Endothelial cell of umbilical vein (primary cell): ENCODE data around the gene FOXC1. TPM values are rescaled to one million over a fixed set of nuclear protein-coding genes. Genes with fewer than 3 reads are reported as not detected.

Source experiments
- BruUV-seq: library from RNA; stranded (reverse); fragments of 400-500 nt; replicated peaks from 2 replicates; lab custom pipeline; 2021; lab: Mats Ljungman, UMichigan
- CTCF ChIA-PET: fragments of 300-600, 350-600 bp; sonication (Branson Sonifier 250); formaldehyde crosslinking; loops from one replicate; lab custom pipeline; 2021; ENCODE audit warnings: antibody characterized with exemption, inconsistent platforms; lab: Charles Lee
- POLR2A ChIA-PET: fragments of 300-600, 350-600 bp; sonication (Branson Sonifier 250); formaldehyde crosslinking; loops from one replicate; lab custom pipeline; 2021; ENCODE audit warnings: antibody characterized with exemption, inconsistent platforms; lab: Charles Lee
- DNase-seq: peaks from one replicate; pipeline ENCODE4 v3.0.0-alpha.2; 2011; ENCODE audit warnings: low read depth, low spot score
- FAIRE-seq: peaks from 2 replicates; lab custom pipeline; 2011; peaks lifted over from hg19 to GRCh38; lab: Jason Lieb, UNC
- H2AFZ ChIP-seq: 2 replicates; pipeline ENCODE4 v1.6.0; 2012; ENCODE audit warnings: low read depth, low read length, control low read depth, inconsistent platforms
- H3K27ac ChIP-seq: 2 replicates; pipeline ENCODE4 v1.5.1; 2011; ENCODE audit warnings: low read depth, mild to moderate bottlenecking, control low read depth, low read length, moderate library complexity; ENCODE audit not compliant: insufficient read depth
- H3K27me3 ChIP-seq, 2 experiments: 2 replicates each; pipeline versions ENCODE4 v1.6.0 to v1.6.1; 2011; ENCODE audit warnings: low read length in 2 of 2, mixed read lengths in 1 of 2; ENCODE audit not compliant: control insufficient read depth in 2 of 2, insufficient read depth in 2 of 2
- H3K36me3 ChIP-seq, 2 experiments: 2 replicates in 1 of 2; 3 replicates in 1 of 2; pipeline ENCODE4 v1.5.1; 2011; ENCODE audit warnings: low read length in 2 of 2, mild to moderate bottlenecking in 1 of 2, moderate library complexity in 1 of 2; ENCODE audit not compliant: control insufficient read depth in 2 of 2, insufficient read depth in 2 of 2; ENCODE audit errors: extremely low read depth in 1 of 2
- H3K4me1 ChIP-seq: 3 replicates; pipeline ENCODE4 v1.5.1; 2011; ENCODE audit warnings: mild to moderate bottlenecking, low read length; ENCODE audit not compliant: control insufficient read depth, insufficient read depth; ENCODE audit errors: extremely low read depth
- H3K4me2 ChIP-seq: 2 replicates; pipeline ENCODE4 v1.6.1; 2011; ENCODE audit warnings: low read length, control low read depth, mixed read lengths; ENCODE audit not compliant: insufficient read depth
- H3K4me3 ChIP-seq, 3 experiments: fragments of 200-600 bp in 1 of 3; sonication (generic), shearing (Covaris generic) in 1 of 3; replicated peaks in 1 of 3; 2 replicates each; pipeline ENCODE4 v1.5.1; 2011 to 2016; ENCODE audit warnings: control low read depth in 3 of 3, low read length in 3 of 3, mild to moderate bottlenecking in 2 of 3, inconsistent platforms in 1 of 3, low read depth in 1 of 3, moderate library complexity in 1 of 3; ENCODE audit not compliant: insufficient read depth in 1 of 3
- H3K79me2 ChIP-seq: 2 replicates; pipeline ENCODE4 v1.6.0; 2012; ENCODE audit warnings: low read length, inconsistent platforms; ENCODE audit not compliant: control insufficient read depth, insufficient read depth
- H3K9ac ChIP-seq: replicated peaks from 2 replicates; pipeline ENCODE3; 2011; ENCODE audit warnings: low read length, control low read depth; ENCODE audit not compliant: insufficient read depth; ENCODE audit errors: extremely low read depth
- H3K9me1 ChIP-seq: replicated peaks from 3 replicates; pipeline ENCODE4 v1.6.0; 2011; ENCODE audit warnings: mild to moderate bottlenecking, low read length; ENCODE audit not compliant: control insufficient read depth, insufficient read depth; ENCODE audit errors: extremely low read depth
- H3K9me3 ChIP-seq: replicated peaks from 2 replicates; pipeline ENCODE4 v1.5.1; 2012; ENCODE audit warnings: low read length, inconsistent platforms; ENCODE audit not compliant: control insufficient read depth, insufficient read depth
- H4K20me1 ChIP-seq: replicated peaks from 2 replicates; pipeline ENCODE3; 2011; ENCODE audit warnings: mild to moderate bottlenecking, low read length; ENCODE audit not compliant: control insufficient read depth, insufficient read depth; ENCODE audit errors: extremely low read depth
- FOS ChIP-seq: IDR thresholded peaks from 2 replicates; pipeline ENCODE4 v1.6.1; 2011; ENCODE audit warnings: mild to moderate bottlenecking, low read length, moderate library complexity, borderline replicate concordance; ENCODE audit not compliant: insufficient read depth
- GATA2 ChIP-seq: IDR thresholded peaks from 2 replicates; pipeline ENCODE4 v1.7.0; 2011; ENCODE audit warnings: low read depth, mild to moderate bottlenecking, moderate library complexity, mixed read lengths, low read length; ENCODE audit not compliant: insufficient read length, insufficient read depth
- JUN ChIP-seq: IDR thresholded peaks from 2 replicates; pipeline ENCODE4 v1.6.1; 2011; ENCODE audit warnings: borderline replicate concordance, low read depth; ENCODE audit not compliant: insufficient read length, insufficient read depth
- MYC ChIP-seq: IDR thresholded peaks from one replicate; pipeline ENCODE4 v1.6.1; 2011; ENCODE audit warnings: mild to moderate bottlenecking, low read depth, low read length
- dilution Hi-C: fragments of 300-500 bp; cut with MboI; formaldehyde crosslinking; loops from one replicate; pipeline ENCODE4 v1.15.0; 2019; ENCODE audit warnings: low sequenced_read_pairs; ENCODE audit not compliant: extremely low pct_ligation_motif_present
- intact Hi-C: fragments of 100-400 bp; cut with micrococcal nuclease; formaldehyde crosslinking; loops from one replicate; pipeline ENCODE4 v1.10.0; 2022
- polyA plus RNA-seq, 4 experiments: library from polyadenylated mRNA; depleted of rRNA in 3 of 4; stranded (reverse) in 3 of 4; unstranded in 1 of 4; fragments of >200 nt; gene quantifications; 2 replicates each; pipeline versions ENCODE4 v1.2.1 to v1.2.3, GENCODE V29; 2011 to 2012; ENCODE audit warnings: missing spikeins in 1 of 4
- total RNA-seq: library from RNA; stranded (reverse); gene quantifications from 2 replicates; pipeline ENCODE4 v1.2.3, GENCODE V29; 2021

FOXC1 gene
- total and polyA plus RNA-seq, 2 donors (not counting 3 experiments of a cell fraction or from before 2014, with no cell fraction given), result 6.4 to 16.4 TPM

- no TSS peak for BruUV-seq
- no peaks in the 10 kb centered on the region for H3K9me3 ChIP-seq
- H3K36me3 ChIP-seq, result no peaks in the 10 kb centered on the region
- FAIRE-seq (no peak), DNase-seq (no peak)
- no peak overlapping the region for H2AFZ ChIP-seq
- no peaks in the 10 kb centered on the region for H3K4me1 ChIP-seq
- H3K9me1 ChIP-seq, result no peaks in the 10 kb centered on the region
- H4K20me1 ChIP-seq, result no peaks in the 10 kb centered on the region
- H3K4me2 ChIP-seq, result no peak overlapping the region
- dilution Hi-C loops (no loop called here), intact Hi-C loops (no loop called here)
- H3K4me3 ChIP-seq, result no peak overlapping the region
- POLR2A ChIA-PET, result no interaction called here
- no peak overlapping the region for H3K9ac ChIP-seq
- H3K79me2 ChIP-seq, result no peaks in the 10 kb centered on the region
- CTCF ChIA-PET, result no interaction called here
- H3K27me3 ChIP-seq, result no peaks in the 10 kb centered on the region
- TF ChIP-seq GATA2 (no peak), FOS (no peak), MYC (no peak)
- no peak overlapping the region for H3K27ac ChIP-seq
These were observed 41.6 kb downstream of the FOXC1 start for GRCh38 chr6:1651362-1651761.

GRCh38 chr6:1652842-1653241 is 43.1 kb downstream of the FOXC1 start:
- no peaks in the 10 kb centered on the region for H3K9me3 ChIP-seq
- TF ChIP-seq JUN, result no peak
- intact Hi-C loops, result no loop called here
- no peak overlapping the region for H2AFZ ChIP-seq
- H3K36me3 ChIP-seq, result no peaks in the 10 kb centered on the region
- DNase-seq (no peak), FAIRE-seq (no peak)
- POLR2A ChIA-PET, result no interaction called here
- no peaks in the 10 kb centered on the region for H3K9me1 ChIP-seq
- no peaks in the 10 kb centered on the region for H3K27me3 ChIP-seq
- CTCF ChIA-PET, result no interaction called here
- no peak overlapping the region for H3K27ac ChIP-seq
- H3K4me2 ChIP-seq, result no peak overlapping the region
- H3K4me3 ChIP-seq, result no peak overlapping the region
- dilution Hi-C loops, result no loop called here
- BruUV-seq, result no TSS peak
- no peaks in the 10 kb centered on the region for H4K20me1 ChIP-seq
- H3K4me1 ChIP-seq, result no peaks in the 10 kb centered on the region
- no peak overlapping the region for H3K9ac ChIP-seq
- no peaks in the 10 kb centered on the region for H3K79me2 ChIP-seq
